CD4-positive, alpha-beta T cell treated with Interleukin-12 subunit alpha and Interleukin-12 subunit beta, for 1 hour (primary cell): ENCODE measurements around the gene PSG5.
"Not testable (repeated sequence)": the region's sequence is repeated elsewhere in the genome, so short reads cannot be mapped to it uniquely, and the experiment has no call there.

Source experiments
- DNase-seq: peaks from one replicate; pipeline ENCODE4 v3.0.0-alpha.2; 2020

Gene PSG5

GRCh38 chr19:43181869-43182771 is 4.2 kb downstream of the PSG5 start:
- not testable (repeated sequence) for DNase-seq

DNA sequence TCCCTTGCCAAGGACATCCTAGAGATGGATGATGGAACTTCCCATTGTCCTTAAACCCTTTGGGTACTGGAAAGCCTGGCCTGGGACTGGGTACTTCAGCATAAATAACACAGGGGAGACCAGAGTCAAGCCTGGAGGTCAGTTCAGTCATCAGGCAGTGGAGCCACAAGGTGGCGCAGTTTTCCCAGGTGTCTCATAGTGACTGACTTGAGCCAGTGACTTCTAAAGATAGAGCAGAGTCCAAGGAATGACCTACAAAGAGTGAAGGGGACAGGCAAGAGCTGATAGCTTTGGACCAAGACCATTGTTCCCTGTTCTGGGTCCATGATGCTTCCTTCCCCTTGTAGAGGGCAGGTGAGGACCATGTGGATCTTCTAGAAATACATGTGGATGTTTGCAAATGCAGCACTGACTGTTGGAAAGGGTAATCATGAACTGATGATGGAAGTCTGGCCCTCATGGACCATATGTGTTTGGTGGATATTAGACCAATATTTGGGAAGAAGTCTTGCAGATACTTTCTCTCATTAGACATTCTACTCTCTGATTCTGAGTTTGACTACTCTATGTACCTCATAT is 6.7 kb downstream of the PSG5 start:
- DNase-seq, result not testable (repeated sequence)

DNA sequence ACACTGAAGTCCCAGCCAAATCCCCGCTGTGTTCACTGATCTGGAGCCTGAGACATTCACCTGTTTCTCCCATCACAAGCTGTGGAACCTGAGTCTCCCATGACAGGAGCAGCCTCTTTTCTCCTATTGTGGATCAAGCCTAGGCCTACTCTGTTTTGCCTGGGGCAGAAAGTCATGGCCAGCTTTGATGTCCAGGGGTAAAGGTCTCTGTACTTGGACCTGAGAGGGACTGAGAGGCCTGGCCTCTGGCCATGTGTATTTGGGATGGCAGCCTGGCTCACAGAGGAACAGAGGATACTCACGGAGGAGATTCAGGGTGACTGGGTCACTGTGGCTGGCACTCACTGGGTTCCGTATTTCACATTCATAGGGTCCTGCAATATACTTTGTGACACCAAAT is 7.8 kb downstream of the PSG5 start:
- not testable (repeated sequence) for DNase-seq

- not testable (repeated sequence) for DNase-seq
Measured at GRCh38 chr19:43165906-43166305, 20.4 kb downstream of the PSG5 start.

- DNase-seq, result not testable (repeated sequence)
Measured at GRCh38 chr19:43163135-43163534, 23.2 kb downstream of the PSG5 start.

DNA sequence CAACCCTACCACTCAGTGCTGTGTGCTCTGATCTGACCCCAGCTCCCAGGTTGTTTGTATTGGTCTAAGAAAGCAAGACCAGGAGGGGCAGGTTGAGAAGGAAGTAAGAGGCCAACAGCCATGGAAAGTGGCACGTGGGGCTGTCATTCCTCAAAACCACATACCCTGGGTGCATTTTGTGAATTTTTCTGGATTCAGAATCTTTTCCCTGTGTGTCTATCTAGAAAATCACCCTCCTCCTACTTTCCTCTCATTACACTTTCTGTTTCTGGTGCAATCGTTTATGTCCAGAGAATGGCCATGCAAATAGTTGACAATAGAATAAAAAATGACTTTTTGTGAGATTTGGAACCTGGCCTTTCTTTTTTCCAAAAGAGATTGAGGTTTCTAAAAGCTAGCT is 24.1 kb downstream of the PSG5 start:
- DNase-seq, result not testable (repeated sequence)

- no peak for DNase-seq
Measured at GRCh38 chr19:43152214-43152613, 34.1 kb downstream of the PSG5 start.

- not testable (repeated sequence) for DNase-seq
Measured at GRCh38 chr19:43149788-43150187, 36.5 kb downstream of the PSG5 start.

DNA sequence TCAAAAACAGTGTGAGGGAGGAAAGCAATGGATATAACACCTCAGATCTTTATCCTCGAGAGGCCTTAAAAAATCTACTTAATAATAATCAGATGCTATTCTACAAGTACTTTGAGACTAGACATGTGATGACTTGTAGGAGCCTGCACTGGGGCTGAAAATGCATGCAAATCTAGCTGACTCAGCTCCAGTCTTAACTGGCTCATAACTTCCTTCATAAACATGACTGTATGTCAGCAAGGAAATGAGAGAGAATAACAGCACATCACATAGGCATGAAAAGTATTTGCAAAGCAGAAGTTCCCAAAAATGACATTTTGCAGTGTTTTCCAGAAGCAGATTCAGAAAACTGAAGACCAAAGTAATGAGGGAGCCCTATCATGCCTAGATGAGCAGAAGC is 38.1 kb downstream of the PSG5 start:
- no peak for DNase-seq

GRCh38 chr19:43141763-43142162 is 44.6 kb downstream of the PSG5 start:
- not testable (repeated sequence) for DNase-seq

GRCh38 chr19:43132696-43133095 is 53.6 kb downstream of the PSG5 start:
- DNase-seq, result no peak

DNA sequence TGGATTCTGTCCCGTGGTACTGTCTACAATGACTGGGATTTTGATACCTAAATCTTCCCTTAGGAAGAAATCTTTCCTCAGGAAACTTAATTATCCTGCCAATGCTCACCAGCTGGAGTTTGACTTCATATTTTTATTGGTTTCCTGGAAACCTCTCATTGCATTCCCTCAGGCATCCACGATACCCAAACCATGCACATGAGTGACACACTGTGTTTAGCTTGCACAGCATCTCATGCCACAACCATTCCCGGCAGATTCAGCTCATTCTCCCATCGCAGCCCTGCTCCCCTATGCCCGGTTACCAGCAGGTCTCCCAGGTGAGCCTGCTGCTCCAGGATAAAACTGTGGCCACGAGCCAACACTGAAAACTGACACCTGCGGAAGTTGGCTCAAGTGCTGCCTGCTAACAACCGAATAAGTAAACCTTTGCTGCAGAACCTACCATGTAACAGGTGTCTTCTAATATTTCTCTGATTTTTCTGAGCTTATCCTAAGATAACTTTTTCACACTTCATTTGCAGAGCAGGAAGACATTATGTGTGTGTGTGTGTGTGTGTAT is 55.0 kb downstream of the PSG5 start:
- not testable (repeated sequence) for DNase-seq

GRCh38 chr19:43129197-43129596 is 57.1 kb downstream of the PSG5 start:
- not testable (repeated sequence) for DNase-seq

GRCh38 chr19:43127336-43127735 is 59.0 kb downstream of the PSG5 start:
- not testable (repeated sequence) for DNase-seq

DNA sequence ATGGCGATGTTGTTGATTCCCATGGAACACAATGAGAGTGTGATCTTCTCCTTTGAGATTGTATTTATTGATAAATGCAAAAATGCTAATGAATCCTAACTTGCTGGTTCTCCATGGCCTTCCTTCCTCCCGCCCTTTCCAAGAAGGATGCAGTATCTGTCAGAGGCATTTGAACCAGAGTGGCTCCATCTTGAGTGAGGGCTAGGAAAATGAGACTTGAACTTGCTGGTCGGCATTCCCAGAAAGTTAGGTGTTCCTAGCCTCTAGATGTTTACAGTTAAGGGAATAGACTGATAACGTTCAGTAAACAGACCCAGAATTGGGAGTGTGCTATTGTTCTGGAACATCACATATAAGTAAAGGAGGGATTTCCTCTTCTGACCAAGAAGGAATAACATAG is 59.6 kb downstream of the PSG5 start:
- DNase-seq, result no peak

DNA sequence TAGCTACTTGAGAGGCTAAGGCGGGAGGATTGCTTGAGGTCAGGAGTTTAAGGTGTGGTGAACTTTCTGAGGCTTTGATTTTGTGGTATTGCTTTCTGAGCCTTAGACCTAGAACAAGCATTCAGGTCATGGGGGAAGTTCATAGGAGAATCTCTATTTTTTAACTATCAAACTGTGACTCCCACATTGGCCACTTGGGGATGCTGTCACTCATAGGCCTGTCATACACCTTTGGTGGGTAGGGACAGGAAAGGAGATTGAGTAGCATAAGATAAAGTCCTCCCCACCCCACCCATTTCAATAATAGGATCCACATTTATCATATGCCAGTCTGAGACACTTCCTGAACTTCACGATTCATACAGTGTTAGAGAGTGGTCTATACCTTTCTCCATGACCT is 62.0 kb downstream of the PSG5 start:
- DNase-seq, result no peak

- DNase-seq, result not testable (repeated sequence)
Measured at GRCh38 chr19:43120433-43121026, 65.8 kb downstream of the PSG5 start.

GRCh38 chr19:43119526-43119925 is 66.8 kb downstream of the PSG5 start:
- DNase-seq, result not testable (repeated sequence)
